SK-N-DZ (cell line): ENCODE data around the gene TRPV5.

Source experiments
- DNase-seq: peaks from one replicate; pipeline ENCODE4 v3.0.0-alpha.2; 2015; ENCODE audit warnings: low spot score

The TRPV5 gene

DNA sequence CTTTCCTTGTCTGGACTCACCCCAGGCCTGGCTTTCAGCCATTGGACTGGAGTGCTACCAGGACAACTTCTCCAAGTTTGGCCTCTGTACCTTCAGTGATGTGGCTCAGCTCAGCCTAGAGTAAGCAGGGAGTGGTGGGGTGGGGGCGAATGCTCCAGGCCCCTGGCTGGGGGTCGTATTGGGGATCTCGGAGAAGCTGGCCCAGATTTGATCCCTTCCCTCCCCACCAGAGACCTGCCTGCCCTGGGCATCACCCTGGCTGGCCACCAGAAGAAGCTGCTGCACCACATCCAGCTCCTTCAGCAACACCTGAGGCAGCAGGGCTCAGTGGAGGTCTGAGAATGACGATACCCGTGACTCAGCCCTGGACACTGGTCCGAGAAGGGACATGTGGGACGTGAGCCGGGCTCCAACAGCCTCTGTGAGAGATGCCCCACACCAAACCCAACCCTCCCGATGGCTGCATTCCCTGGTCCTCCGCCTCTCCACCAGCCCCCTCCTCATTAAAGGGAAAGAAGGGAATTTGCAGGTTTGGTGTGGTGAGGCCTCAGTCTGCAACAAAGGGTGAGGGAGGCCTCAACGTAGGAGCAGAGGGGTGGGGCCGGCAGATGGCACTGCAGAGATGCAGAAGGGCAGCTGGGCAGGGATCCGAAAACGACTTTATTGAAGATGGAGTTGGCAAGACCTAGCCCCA is 62.8 kb downstream of the TRPV5 start:
- DNase-seq, result no peak

DNA sequence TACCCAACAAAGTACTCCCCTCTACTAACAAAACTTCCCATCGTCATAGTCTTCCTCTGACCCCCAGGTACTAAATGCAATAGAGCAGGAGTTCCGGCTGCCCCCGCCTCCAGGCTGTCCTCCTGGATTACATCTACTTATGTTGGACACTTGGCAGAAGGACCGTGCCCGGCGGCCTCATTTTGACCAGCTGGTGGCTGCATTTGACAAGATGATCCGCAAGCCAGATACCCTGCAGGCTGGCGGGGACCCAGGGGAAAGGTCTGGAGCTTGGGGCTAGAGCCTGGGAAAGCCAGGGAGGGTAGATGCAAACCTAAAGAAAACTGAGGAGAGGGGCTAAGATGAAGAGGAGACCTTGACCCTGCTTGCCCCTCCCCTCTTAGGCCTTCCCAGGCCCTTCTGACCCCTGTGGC is 63.4 kb downstream of the TRPV5 start:
- no peak for DNase-seq

DNA sequence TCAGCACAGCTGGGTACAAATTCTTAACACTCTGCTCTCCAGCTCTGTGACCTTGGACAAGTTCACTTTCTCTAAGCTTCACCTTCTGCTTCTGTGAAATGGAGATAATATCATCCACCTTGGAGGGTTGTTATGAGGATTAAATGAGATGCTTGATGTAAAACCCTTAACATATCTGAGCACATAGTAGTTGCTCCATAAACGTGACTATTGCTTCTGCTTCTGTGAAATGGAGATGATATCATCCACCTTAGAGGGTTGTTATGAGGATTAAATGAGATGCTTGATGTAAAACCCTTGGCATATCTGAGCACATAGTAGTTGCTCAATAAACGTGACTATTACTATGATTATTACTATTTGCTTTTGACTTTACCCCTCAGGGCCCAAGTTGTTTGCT is 64.1 kb downstream of the TRPV5 start:
- no peak for DNase-seq

DNA sequence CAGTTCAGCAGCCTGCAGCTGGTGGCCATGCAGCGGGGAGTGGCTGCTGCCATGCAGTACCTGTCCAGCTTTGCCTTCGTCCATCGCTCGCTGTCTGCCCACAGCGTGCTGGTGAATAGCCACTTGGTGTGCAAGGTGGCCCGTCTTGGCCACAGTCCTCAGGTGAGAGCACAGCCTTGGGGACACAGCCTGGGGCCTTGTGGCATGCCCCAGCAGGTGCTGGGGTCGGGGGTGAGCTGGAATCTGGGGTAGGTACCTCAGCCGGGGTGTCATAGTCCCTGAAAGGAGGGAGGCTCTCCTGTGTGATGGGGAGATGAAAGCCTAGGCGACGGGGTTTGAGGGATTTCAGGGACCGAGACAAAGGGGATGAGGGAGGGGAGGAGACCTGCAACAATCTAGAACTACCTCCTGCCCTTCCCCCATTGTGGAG is 64.5 kb downstream of the TRPV5 start:
- no peak for DNase-seq

DNA sequence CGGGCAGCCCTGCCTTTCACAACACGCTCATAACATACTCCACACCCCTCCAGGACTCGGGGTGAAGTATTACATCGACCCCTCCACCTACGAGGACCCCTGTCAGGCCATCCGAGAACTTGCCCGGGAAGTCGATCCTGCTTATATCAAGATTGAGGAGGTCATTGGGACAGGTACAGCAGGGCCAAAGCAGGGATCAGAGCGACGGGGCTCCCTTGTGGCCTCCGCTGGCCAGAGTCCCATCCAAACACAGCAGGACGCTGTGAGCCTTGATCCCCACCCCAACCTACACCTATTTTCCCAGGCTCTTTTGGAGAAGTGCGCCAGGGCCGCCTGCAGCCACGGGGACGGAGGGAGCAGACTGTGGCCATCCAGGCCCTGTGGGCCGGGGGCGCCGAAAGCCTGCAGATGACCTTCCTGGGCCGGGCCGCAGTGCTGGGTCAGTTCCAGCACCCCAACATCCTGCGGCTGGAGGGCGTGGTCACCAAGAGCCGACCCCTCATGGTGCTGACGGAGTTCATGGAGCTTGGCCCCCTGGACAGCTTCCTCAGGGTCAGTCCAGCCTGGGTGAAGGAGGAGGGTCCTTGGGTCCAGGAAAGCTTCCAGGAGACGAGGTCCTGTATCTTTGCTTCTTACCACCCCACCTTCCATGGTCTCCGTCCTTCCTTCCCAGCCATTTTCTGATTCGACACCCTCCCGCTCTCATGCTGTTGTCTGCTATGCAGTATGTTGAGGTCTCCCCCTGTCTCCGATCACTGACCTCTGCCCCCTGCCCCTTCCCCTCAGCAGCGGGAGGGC is 65.2 kb downstream of the TRPV5 start:
- DNase-seq, result no peak

DNA sequence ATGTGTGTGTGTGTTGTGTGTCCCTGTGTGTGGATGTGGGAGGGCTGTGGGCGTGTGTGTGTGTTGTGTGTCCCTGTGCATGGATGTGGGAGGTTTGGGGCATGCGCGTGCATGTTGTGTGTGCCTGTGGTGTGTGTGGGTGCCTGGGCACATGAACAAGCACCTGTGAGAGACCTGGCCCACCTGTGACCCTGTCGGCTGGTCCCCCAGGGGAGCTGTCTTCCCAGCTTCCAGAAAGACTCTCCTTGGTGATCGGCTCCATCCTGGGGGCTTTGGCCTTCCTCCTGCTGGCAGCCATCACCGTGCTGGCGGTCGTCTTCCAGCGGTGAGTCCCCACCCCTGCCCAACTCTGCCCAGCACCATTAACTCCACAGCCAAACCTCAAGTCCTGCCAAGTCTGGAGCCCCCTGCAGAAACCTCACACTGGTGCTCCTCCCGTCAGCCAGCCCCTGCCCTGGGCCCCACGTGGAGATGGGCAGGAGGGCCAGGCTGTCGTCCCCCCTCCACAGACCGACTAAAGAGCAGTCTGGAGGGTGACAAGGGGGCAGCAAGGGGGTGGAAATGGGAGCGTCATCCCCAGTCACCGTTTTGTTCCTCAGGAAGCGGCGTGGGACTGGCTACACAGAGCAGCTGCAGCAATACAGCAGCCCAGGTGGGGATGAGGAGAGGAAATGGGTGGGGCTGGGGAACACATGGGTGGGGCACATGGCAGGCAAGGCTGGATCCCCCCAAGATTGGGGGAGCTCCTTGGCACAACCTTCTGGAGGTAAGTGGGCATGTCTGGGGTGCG is 66.0 kb downstream of the TRPV5 start:
- no peak for DNase-seq

DNA sequence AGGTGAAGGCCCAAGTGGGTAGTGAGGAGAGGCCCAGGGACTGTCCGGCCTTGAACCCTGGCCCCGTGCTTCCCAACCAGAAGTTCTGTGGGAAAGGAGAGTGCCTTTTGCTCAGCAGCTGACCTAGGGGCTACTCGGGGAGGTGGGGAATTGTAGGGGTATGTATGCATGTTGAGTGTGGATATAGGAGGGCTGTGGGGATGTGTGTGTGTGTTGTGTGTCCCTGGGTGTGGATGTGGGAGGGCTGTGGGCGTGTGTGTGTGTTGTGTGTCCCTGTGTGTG is 66.5 kb downstream of the TRPV5 start:
- no peak for DNase-seq

DNA sequence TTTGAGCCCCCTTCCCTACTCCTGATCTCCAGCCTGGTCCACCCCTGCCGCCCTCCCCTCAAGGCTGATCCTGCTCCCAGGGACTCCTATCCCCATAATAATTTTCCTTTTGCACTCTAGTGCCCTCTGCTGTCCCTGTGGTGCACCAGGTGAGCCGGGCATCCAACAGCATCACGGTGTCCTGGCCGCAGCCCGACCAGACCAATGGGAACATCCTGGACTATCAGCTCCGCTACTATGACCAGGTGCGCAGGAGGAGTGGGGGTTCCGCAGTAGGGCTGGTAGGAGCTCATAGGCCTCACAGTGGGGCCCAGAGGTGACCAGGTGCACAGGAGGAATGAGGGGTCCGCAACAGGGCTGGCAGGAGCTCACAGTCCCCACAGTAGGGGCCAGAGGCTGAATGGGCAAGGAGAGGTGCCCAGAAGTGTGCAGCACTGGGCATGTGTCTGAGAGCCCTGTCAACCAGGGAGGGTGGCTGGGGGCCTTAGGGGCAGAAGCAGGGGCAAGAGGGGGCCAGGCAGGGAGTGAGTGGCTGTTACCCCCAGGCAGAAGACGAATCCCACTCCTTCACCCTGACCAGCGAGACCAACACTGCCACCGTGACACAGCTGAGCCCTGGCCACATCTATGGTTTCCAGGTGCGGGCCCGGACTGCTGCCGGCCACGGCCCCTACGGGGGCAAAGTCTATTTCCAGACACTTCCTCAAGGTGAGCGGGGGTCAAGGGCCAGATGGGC is 67.0 kb downstream of the TRPV5 start:
- DNase-seq, result peak; percentile 40

DNA sequence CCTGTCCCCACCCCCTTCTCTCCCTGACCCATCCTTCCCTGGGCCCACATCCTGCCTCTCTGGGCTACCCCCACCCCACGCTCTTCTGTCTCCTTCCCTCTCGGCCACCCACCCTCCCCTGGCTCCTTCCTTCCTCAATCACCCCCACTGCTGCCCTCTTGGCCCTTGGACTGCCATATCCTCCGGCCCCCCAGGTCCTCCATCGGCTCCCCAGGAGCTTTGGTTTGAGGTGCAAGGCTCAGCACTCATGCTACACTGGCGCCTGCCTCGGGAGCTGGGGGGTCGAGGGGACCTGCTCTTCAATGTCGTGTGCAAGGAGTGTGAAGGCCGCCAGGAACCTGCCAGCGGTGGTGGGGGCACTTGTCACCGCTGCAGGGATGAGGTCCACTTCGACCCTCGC is 67.8 kb downstream of the TRPV5 start:
- DNase-seq, result no peak

DNA sequence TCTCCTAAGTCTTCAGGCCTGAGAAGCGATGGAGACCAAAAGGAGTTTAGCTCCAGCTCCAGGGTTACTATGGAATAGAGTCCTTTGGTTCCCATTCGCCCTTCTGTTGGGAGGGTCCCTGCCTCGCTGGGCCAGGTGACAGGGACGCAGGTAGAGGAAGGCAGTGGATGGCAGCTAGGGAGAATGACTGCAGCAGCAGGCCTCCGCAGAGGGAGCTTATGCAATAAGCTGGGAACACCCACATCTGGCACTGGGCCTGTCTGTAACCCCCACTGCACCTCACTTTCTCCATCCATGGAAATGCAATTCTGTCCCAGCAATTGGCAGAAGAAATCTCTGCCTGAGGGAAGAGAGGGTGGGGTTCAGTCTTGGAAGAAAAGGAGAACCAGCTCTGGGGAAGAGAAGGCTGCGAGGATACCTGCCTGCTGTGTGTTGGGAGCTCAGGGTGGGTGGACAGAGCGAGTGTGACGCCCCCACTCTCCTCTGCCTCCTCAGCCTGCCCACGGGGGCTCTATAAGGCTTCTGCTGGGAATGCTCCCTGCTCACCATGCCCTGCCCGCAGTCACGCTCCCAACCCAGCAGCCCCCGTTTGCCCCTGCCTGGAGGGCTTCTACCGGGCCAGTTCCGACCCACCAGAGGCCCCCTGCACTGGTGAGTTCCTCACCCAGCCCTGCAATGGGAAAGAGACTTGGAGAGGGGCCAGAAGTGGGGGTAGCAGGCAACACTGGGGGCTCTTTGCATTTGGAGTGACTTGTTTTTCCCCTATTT is 68.4 kb downstream of the TRPV5 start:
- DNase-seq, result no peak

DNA sequence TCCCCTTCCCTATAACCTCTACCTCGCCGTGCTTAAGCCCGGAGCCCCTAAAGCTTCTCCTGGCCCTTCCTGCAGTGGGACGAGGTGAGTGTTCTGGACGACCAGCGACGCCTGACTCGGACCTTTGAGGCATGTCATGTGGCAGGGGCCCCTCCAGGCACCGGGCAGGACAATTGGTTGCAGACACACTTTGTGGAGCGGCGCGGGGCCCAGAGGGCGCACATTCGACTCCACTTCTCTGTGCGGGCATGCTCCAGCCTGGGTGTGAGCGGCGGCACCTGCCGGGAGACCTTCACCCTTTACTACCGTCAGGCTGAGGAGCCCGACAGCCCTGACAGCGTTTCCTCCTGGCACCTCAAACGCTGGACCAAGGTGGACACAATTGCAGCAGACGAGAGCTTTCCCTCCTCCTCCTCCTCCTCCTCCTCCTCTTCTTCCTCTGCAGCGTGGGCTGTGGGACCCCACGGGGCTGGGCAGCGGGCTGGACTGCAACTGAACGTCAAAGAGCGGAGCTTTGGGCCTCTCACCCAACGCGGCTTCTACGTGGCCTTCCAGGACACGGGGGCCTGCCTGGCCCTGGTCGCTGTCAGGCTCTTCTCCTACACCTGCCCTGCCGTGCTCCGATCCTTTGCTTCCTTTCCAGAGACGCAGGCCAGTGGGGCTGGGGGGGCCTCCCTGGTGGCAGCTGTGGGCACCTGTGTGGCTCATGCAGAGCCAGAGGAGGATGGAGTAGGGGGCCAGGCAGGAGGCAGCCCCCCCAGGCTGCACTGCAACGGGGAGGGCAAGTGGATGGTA is 69.5 kb downstream of the TRPV5 start:
- DNase-seq, result no peak

DNA sequence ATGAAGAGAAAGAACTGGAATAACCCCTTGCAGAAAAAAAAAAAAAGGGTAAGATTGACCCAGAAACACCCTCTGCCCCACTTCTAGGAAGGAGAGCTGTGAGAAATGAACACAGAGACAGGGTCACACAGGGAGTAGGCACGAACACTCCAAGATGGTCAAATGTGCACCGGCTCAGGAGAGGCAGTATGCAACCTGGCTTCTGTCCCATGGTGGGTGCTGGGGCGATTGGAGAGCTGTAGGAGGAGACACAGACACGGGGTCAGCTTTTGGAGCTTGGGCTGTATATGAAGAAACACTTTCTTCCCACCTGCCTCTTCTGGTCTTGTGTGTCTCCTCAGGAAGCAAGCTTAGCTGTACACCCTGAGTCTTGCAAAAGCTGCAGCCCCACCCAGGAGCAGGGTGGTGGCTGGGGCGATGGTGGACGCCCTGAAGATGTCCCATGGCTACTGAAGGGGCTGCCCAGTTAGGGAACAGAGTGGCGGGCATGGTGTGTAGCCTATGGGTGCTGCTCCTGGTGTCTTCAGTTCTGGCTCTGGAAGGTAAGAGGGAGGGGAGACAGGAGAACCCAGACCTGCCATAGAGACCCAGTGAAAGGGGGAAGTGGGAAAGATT is 70.7 kb downstream of the TRPV5 start:
- no peak for DNase-seq

DNA sequence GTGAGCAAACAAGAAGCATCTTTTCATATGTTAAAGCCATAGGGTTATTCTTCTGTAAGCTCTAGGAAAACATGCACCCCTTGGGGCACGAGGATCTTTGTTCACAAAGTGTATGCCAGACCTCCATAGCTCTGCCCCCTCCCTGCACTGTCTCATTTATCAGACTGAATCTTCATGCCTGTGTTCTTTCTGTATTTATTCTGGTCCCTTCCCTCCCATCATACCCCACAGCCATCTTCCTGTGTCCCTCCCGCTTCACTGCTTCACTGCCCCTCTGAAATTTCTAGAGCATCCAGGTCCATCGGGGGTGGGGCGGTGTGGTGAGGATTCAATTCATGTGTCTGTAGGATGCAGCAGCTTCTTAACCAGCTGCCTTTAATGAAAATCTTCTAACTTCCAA is 71.2 kb downstream of the TRPV5 start:
- DNase-seq, result no peak

DNA sequence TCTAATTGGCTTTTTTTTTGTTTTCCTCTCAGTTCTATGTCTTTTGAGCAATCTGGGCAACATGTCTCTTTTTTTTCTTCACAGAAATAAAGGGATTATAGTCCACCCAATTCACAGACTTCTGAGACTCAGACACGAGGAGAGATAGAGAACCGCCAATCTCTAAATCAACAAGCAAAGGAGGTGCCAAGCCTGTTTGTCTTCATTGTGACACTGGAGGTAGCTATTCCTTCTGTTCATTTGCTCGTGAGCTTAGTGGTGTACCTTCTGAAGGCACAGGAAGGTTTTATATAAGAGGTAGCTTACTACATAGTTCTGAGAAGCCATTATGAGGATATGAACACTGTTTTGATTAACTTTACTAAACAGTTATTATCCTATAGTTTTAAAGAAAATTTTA is 72.6 kb downstream of the TRPV5 start:
- DNase-seq, result no peak

DNA sequence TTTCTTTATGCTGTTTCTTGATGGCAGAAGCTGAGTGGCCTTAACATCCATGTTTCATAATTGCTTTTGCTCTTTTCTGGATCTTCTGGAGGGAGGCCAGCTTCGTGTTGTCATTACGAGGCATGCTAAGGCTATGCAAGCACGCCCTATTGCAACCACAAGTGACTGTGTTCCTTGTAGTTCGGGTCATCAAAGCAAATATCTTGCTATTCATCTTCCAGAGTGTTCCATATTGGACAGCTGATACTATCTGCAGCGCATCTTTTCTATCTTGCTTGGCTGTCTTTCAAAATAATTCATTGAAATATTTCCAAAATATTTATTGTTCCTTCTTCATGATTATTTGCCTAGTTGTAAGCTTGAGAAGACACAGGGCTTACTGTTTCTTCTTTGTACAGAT is 73.7 kb downstream of the TRPV5 start:
- no peak for DNase-seq

DNA sequence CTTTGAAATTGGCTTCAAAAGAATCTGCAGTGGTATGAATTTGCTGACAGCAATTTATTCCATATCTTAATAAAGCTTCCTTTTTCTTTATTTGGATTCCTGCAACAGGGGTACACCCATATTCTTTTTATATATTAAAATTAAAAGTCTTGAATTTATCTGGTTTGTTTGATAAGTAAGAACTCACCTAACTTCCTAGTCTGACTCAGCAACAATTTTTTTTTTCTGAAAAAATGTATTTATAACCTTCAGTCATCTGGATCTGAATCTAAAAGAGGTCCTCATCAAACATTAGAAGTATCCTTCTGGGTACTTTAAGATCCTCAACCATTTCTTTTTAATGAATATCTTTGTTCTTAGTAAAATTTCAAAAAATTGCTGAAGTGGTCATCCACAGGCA is 74.1 kb downstream of the TRPV5 start:
- DNase-seq, result no peak
